ENCODE results near the gene KDM4B.

KDM4B gene

DNA sequence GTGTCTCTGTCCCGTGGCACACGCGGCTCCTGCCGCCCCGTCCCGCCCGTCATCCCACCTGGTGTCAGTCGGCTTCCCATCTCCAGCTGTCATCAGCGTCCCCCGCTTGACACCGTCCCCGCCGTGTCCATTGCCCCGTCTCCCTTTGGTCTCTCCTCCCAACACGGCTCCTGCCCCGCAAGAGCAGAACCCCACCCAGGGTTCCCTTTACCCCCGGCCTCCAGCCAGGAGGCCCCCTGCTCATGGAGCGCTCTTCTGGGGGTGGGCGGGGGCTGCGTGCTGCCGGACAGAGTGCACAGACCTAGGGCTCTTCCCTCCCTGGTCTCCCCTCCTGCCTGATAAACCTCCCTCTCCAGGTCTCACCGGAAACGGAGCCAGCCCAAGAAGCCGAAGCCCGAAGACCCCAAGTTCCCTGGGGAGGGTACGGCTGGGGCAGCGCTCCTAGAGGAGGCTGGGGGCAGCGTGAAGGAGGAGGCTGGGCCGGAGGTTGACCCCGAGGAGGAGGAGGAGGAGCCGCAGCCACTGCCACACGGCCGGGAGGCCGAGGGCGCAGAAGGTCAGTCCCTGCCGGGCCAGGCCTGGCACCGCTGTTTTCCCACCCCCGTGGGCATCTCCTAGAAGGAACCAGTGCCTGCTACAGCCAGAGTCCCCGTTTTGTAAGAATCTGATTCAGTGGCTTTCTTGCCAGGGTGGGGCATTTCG, 150.5 kb downstream of the KDM4B start:
- H3K27ac ChIP-seq (ENCODE audit: low read depth, low read length), result no peak overlapping the region
- no peak overlapping the region for H3K4me3 ChIP-seq (ENCODE audit: low read depth, low read length)
- no peaks in the 10 kb centered on the region for H3K27me3 ChIP-seq (ENCODE audit: control insufficient read depth, insufficient read depth, low read length)
- no peaks in the 10 kb centered on the region for H3K9me3 ChIP-seq (ENCODE audit: control insufficient read depth, insufficient read depth, low read length)
- no peak overlapping the region for H3K9ac ChIP-seq (ENCODE audit: low read depth, low read length)
- H3K4me1 ChIP-seq (ENCODE audit: control insufficient read depth, insufficient read depth, low read length), result peaks cover 21% of the 10 kb centered on the region
- peaks cover 10% of the 10 kb centered on the region; the same call in 1 of the 2 replicates for H3K36me3 ChIP-seq (ENCODE audit: control insufficient read depth, insufficient read depth, low read length)

DNA sequence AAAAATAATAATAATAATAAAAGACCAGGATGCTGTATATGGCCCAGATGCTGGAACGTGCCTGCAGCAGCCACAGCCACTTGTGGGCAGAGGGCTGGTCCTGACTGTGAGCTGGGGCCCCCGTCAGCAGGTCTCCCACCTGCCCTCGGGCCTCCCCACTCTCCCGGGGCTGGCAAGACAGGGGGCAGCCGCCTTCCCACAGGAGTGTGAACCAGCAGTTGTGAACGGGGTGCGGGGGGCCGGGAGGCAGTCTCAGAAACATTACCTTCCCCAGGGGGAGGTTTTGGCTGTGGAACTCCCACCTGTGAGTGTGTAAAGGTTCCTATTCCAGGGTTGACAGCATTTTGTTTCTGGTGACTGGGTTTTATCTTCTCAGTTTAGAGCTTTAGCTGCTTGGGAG, 151.4 kb downstream of the KDM4B start:
- peaks cover 10% of the 10 kb centered on the region; the same call in 1 of the 2 replicates for H3K36me3 ChIP-seq (ENCODE audit: control insufficient read depth, insufficient read depth, low read length)
- no peak overlapping the region for H3K9ac ChIP-seq (ENCODE audit: low read depth, low read length)
- H3K27me3 ChIP-seq (ENCODE audit: control insufficient read depth, insufficient read depth, low read length), result no peaks in the 10 kb centered on the region
- H3K9me3 ChIP-seq (ENCODE audit: control insufficient read depth, insufficient read depth, low read length), result no peaks in the 10 kb centered on the region
- H3K4me1 ChIP-seq (ENCODE audit: control insufficient read depth, insufficient read depth, low read length), result peaks cover 18% of the 10 kb centered on the region
- H3K4me3 ChIP-seq (ENCODE audit: low read depth, low read length), result no peak overlapping the region
- no peak overlapping the region for H3K27ac ChIP-seq (ENCODE audit: low read depth, low read length)

DNA sequence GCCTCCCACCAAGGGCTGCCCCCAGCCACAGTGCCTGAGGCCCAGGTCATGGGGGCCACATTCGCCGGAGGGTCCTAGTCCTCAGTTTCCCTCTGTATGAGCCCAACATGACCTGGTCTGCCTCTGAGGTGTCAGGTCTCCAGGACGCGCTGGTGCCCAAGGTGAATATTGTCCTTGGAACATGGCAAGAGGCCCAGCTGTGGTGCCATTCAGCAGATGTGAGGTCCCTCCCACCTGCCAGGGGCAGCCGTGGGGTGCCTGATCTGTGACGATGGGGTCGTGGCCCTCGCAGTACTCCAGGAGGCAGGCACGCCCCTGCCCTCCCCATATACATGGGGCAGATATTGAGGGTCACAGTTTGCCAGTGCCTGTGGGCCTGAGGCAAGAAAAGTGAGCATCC, 151.9 kb downstream of the KDM4B start:
- Histone ChIP-seq H3K4me1 (ENCODE audit: control insufficient read depth, insufficient read depth, low read length) (peaks cover 18% of the 10 kb centered on the region), H3K9me3 (ENCODE audit: control insufficient read depth, insufficient read depth, low read length) (no peaks in the 10 kb centered on the region), H3K4me3 (ENCODE audit: low read depth, low read length) (no peak overlapping the region), H3K27ac (ENCODE audit: low read depth, low read length) (no peak overlapping the region), H3K36me3 (ENCODE audit: control insufficient read depth, insufficient read depth, low read length) (peaks cover 10% of the 10 kb centered on the region; the same call in 1 of the 2 replicates), H3K9ac (ENCODE audit: low read depth, low read length) (no peak overlapping the region), H3K27me3 (ENCODE audit: control insufficient read depth, insufficient read depth, low read length) (no peaks in the 10 kb centered on the region)

DNA sequence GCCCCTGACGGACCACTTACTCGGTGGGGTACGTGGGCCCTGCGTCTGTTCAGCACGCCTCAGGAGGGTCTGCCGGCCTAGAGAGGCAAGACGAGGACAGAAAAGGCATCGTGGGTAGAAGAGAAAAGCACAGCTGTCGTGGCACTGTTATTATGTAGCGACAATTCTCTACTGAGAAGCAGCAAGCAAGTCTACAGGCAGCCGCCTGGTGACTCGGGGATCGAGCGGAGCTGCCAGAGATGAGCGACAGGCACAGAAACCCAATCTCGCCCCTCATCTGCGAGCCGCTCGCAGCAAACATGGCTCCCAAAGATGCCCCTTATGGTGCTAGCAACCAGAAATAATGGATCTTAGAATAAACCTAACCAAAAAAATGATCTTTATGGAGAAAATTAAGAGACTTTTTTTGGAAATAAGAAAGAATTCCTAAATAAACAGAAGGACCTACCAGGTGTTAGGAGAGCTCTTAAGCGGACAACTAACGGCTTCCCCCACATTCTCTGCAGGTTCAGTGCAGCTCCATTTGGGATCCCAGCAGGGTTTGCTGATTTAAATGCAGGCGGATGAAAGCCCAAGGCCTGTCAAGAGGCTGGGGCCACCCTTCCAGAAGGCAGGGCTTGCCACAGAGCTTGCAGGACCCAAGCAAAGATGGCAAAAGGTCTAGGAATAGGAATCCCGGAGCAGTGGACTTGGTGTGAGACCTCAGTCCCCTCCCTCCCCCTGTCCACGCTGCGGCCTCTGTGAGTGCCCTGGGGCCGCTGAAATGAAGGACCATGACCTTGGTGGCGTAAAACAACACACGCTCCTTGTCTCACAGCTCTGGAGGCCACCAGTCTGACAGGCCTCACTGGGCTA, 152.6 kb downstream of the KDM4B start:
- Histone ChIP-seq H3K27me3 (ENCODE audit: control insufficient read depth, insufficient read depth, low read length) (no peaks in the 10 kb centered on the region), H3K36me3 (ENCODE audit: control insufficient read depth, insufficient read depth, low read length) (peaks cover 10% of the 10 kb centered on the region; the same call in 1 of the 2 replicates), H3K4me3 (ENCODE audit: low read depth, low read length) (no peak overlapping the region), H3K4me1 (ENCODE audit: control insufficient read depth, insufficient read depth, low read length) (peaks cover 24% of the 10 kb centered on the region), H3K9ac (ENCODE audit: low read depth, low read length) (no peak overlapping the region), H3K9me3 (ENCODE audit: control insufficient read depth, insufficient read depth, low read length) (no peaks in the 10 kb centered on the region), H3K27ac (ENCODE audit: low read depth, low read length) (peak overlapping the region; percentile 12)

DNA sequence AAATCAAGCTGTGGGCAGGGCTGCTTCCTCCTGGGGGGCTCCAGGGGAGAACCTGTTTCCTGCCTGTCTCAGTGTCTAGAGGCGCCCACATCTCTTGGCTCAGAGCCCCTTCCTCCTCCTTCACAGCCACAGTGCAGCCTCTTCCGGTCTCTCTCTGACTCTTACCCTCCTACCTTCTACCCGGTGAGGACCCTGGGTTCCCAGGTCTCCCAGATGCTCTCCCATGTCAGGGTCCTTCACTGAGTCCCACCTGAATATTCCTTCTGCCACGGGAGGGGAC, 153.1 kb downstream of the KDM4B start:
- no peak overlapping the region for H3K9ac ChIP-seq (ENCODE audit: low read depth, low read length)
- H3K4me3 ChIP-seq (ENCODE audit: low read depth, low read length), result no peak overlapping the region
- no peaks in the 10 kb centered on the region for H3K9me3 ChIP-seq (ENCODE audit: control insufficient read depth, insufficient read depth, low read length)
- no peak overlapping the region for H3K27ac ChIP-seq (ENCODE audit: low read depth, low read length)
- peaks cover 10% of the 10 kb centered on the region; the same call in 1 of the 2 replicates for H3K36me3 ChIP-seq (ENCODE audit: control insufficient read depth, insufficient read depth, low read length)
- H3K27me3 ChIP-seq (ENCODE audit: control insufficient read depth, insufficient read depth, low read length), result no peaks in the 10 kb centered on the region
- peaks cover 30% of the 10 kb centered on the region for H3K4me1 ChIP-seq (ENCODE audit: control insufficient read depth, insufficient read depth, low read length)

DNA sequence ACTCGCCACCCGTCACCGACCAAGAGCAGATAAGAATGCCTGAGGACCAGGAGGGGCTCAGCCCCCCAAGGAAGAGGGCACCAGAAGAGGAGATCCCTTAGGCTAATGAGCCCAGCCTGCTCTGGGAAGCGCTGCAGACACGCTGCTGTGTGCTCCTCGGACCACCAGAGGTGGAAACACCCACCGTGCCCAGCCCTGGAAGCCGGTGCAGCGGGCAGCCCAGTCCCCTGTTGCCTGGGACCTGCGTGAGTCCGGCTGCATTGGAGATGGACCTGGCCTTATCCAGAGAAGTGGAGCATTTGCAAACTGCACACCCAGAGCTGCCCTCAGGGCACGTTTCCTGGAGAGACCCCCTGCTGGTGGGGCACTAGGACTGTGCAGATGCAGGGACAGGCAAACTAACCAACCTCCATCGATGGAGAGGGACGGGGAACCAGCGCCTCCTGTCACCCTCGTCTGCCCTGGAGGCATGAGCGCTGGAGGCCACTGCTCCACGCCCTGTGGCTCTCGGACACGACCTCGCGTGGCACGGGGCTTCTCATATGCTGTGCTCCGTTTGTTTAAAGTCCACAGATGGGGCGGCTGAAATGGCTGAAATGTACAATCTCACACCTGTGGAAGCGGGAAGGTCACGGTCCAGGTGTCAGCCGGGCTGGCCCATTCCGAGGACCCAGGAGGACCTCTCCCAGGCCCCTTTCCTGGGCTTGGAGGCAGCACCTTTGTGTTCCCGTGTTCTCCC, 153.9 kb downstream of the KDM4B start:
- Histone ChIP-seq H3K27me3 (ENCODE audit: control insufficient read depth, insufficient read depth, low read length) (no peaks in the 10 kb centered on the region), H3K36me3 (ENCODE audit: control insufficient read depth, insufficient read depth, low read length) (peaks cover 10% of the 10 kb centered on the region; the same call in 1 of the 2 replicates), H3K4me3 (ENCODE audit: low read depth, low read length) (no peak overlapping the region), H3K9ac (ENCODE audit: low read depth, low read length) (no peak overlapping the region), H3K9me3 (ENCODE audit: control insufficient read depth, insufficient read depth, low read length) (no peaks in the 10 kb centered on the region), H3K27ac (ENCODE audit: low read depth, low read length) (no peak overlapping the region), H3K4me1 (ENCODE audit: control insufficient read depth, insufficient read depth, low read length) (peaks cover 34% of the 10 kb centered on the region)

DNA sequence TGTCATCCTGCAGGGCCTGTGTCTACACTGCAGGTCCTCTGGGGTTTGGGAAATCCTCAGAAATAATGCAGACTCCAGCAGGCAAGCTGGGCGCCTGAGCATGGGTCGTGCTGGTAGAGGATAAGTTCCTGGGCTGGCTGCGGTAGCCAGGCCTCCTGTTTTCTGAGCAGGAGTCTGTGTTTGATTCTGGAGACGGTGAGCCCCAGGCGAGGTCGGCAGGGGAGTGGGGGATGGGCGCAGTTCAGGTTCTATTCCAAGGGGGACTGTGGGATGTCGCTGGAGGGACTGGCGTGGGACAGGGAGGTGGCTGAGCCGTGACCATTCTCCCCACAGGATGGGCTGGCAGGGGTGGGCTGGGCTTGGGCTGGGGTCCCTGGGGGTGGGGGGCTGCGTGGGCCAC, 154.7 kb downstream of the KDM4B start:
- peaks cover 10% of the 10 kb centered on the region; the same call in 1 of the 2 replicates for H3K36me3 ChIP-seq (ENCODE audit: control insufficient read depth, insufficient read depth, low read length)
- H3K9me3 ChIP-seq (ENCODE audit: control insufficient read depth, insufficient read depth, low read length), result no peaks in the 10 kb centered on the region
- H3K9ac ChIP-seq (ENCODE audit: low read depth, low read length), result no peak overlapping the region
- H3K27me3 ChIP-seq (ENCODE audit: control insufficient read depth, insufficient read depth, low read length), result no peaks in the 10 kb centered on the region
- H3K4me3 ChIP-seq (ENCODE audit: low read depth, low read length), result no peak overlapping the region
- peaks cover 34% of the 10 kb centered on the region for H3K4me1 ChIP-seq (ENCODE audit: control insufficient read depth, insufficient read depth, low read length)
- H3K27ac ChIP-seq (ENCODE audit: low read depth, low read length), result no peak overlapping the region

DNA sequence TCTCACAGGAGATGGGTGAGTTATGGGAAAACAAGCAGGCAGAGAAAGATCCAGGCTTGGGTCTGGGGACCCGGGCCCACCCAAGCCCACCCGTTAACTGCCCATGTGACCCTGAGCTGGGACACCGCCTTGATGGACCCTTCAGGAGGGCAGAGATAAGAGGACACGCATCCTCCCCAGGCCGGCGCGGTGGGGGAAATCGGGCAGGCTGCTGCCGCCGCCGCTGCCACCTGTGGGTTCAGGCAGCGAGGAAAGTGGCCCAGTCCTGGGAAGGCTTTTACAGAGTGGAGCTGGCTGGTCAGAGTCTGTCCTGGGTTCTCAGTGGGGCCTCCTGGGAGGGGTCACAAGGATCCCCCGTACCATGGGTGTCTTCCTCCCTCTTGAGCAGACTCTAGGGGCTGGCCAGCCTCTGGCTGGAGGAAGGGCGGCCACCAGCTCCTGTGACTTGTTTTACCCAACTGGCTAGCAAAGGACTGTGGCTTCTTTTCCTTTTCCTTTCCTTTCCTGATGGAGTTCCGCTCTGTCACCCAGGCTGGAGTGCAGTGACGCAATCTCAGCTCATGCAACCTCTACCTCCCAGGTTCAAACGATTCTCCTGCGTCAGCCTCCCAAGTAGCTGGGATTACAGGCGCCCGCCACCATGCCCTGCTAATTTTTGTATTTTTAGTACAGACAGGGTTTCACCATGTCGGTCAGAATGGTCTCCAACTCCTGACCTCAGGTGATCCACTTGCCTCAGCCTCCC, 155.4 kb downstream of the KDM4B start:
- H3K4me3 ChIP-seq (ENCODE audit: low read depth, low read length), result no peak overlapping the region
- H3K27me3 ChIP-seq (ENCODE audit: control insufficient read depth, insufficient read depth, low read length), result no peaks in the 10 kb centered on the region
- no peak overlapping the region for H3K27ac ChIP-seq (ENCODE audit: low read depth, low read length)
- H3K4me1 ChIP-seq (ENCODE audit: control insufficient read depth, insufficient read depth, low read length), result peaks cover 38% of the 10 kb centered on the region
- peaks cover 9% of the 10 kb centered on the region; the same call in 1 of the 2 replicates for H3K36me3 ChIP-seq (ENCODE audit: control insufficient read depth, insufficient read depth, low read length)
- H3K9ac ChIP-seq (ENCODE audit: low read depth, low read length), result no peak overlapping the region
- no peaks in the 10 kb centered on the region for H3K9me3 ChIP-seq (ENCODE audit: control insufficient read depth, insufficient read depth, low read length)

DNA sequence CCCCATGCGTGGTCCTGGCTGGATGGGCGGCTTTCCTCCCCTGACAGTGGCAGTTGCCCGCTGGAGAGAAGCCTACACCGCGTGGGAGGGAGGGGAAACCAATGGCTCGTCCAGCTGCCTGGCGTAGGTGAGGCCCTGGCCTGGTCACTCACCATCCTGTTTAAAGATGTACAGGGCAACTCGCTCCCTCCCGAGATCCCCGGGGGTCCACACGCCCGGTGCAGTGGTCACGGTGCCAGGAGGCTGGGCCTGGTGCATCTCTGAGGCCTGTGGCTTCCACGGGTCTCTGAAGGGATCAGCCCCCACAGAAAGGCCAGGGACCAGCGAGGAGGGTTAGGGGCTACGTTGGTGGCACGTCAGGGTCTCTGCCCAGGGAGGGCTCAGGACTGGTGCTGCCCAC, 156.5 kb downstream of the KDM4B start:
- Histone ChIP-seq H3K4me3 (ENCODE audit: low read depth, low read length) (no peak overlapping the region), H3K9me3 (ENCODE audit: control insufficient read depth, insufficient read depth, low read length) (no peaks in the 10 kb centered on the region), H3K36me3 (ENCODE audit: control insufficient read depth, insufficient read depth, low read length) (peaks cover 7% of the 10 kb centered on the region; the same call in 1 of the 2 replicates), H3K27ac (ENCODE audit: low read depth, low read length) (peak overlapping the region; percentile 73), H3K4me1 (ENCODE audit: control insufficient read depth, insufficient read depth, low read length) (peaks cover 38% of the 10 kb centered on the region), H3K9ac (ENCODE audit: low read depth, low read length) (peak overlapping the region; percentile 12; the same call in 1 of the 2 replicates), H3K27me3 (ENCODE audit: control insufficient read depth, insufficient read depth, low read length) (no peaks in the 10 kb centered on the region)

DNA sequence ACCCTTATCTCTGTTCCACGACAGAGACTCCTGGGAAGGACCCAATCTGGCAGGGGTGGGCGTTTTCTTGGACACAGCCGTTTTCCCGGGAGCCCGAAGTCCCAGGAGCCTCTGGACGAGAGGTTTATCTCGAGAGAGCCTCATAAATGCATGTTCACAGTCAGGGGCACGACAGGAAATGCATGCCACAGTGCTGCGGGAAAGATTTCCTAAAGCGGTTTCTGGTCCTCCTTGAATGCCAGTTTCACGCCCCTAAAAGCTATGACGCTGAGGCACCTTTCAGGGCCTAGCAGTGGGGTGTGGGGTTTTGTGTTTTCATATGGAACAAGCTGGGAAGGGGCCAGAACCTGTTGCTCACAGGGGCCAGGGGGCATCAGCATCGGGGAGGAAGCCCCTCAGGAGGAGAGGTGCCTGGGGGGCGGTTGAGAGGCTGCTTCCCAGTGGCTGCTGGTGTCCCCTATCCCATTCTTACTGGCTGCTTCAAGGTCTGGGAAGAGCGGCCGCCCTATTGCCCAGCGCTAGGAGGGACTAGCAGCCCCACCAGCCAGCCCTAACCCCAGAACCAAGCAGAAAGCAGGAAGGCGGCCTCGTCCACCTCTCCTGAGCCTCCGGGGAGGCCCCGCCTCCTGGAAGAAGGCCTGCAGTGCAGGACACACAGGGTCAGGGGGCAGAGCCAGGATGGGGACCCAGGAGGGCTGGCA, 157.0 kb downstream of the KDM4B start:
- H3K27ac ChIP-seq (ENCODE audit: low read depth, low read length), result peak overlapping the region; percentile 73
- H3K27me3 ChIP-seq (ENCODE audit: control insufficient read depth, insufficient read depth, low read length), result no peaks in the 10 kb centered on the region
- H3K4me3 ChIP-seq (ENCODE audit: low read depth, low read length), result no peak overlapping the region
- H3K4me1 ChIP-seq (ENCODE audit: control insufficient read depth, insufficient read depth, low read length), result peaks cover 43% of the 10 kb centered on the region
- H3K9me3 ChIP-seq (ENCODE audit: control insufficient read depth, insufficient read depth, low read length), result no peaks in the 10 kb centered on the region
- no peak overlapping the region for H3K9ac ChIP-seq (ENCODE audit: low read depth, low read length)
- H3K36me3 ChIP-seq (ENCODE audit: control insufficient read depth, insufficient read depth, low read length), result peaks cover 7% of the 10 kb centered on the region; the same call in 1 of the 2 replicates
